KMS-11 (cell line): Measurements from ENCODE around the gene PKP3.
"Not testable (repeated sequence)": the region's sequence is repeated elsewhere in the genome, so short reads cannot be mapped to it uniquely, and the experiment has no call there.

Source experiments
- H2AFZ ChIP-seq: fragments of 200-600 bp; sonication (generic); 2 replicates; pipeline ENCODE4 v1.6.1; 2016; ENCODE audit warnings: antibody characterized with exemption, mixed run types, low read depth
- H3K27ac ChIP-seq: fragments of 200-600 bp; sonication (generic); 2 replicates; pipeline ENCODE4 v1.6.1; 2016; ENCODE audit warnings: mild to moderate bottlenecking, mixed run types
- H3K27me3 ChIP-seq: fragments of 200-600 bp; sonication (generic); 2 replicates; pipeline ENCODE4 v1.6.1; 2017; ENCODE audit warnings: mild to moderate bottlenecking, low read depth, mixed run types, moderate library complexity; ENCODE audit not compliant: insufficient read depth
- H3K36me3 ChIP-seq: fragments of 200-600 bp; sonication (generic); 2 replicates; pipeline ENCODE4 v1.6.1; 2017; ENCODE audit warnings: mild to moderate bottlenecking, mixed run types; ENCODE audit not compliant: insufficient read depth
- H3K4me1 ChIP-seq: fragments of 200-600 bp; sonication (generic); 2 replicates; pipeline ENCODE4 v1.6.1; 2016; ENCODE audit warnings: mild to moderate bottlenecking, low read depth, mixed run types; ENCODE audit not compliant: poor library complexity, severe bottlenecking
- H3K4me2 ChIP-seq: fragments of 200-600 bp; sonication (generic); 2 replicates; pipeline ENCODE4 v1.7.0; 2016; ENCODE audit warnings: mild to moderate bottlenecking, mixed run types
- H3K4me3 ChIP-seq: fragments of 200-600 bp; sonication (generic); IDR thresholded peaks from 2 replicates; pipeline ENCODE4 v1.6.1; 2017; ENCODE audit warnings: low read depth, low read length, mixed read lengths; ENCODE audit not compliant: insufficient read depth
- H3K79me2 ChIP-seq: fragments of 200-600 bp; sonication (generic); 2 replicates; pipeline ENCODE4 v1.6.1; 2016; ENCODE audit warnings: low read depth, mixed run types; ENCODE audit not compliant: insufficient read depth
- H3K9ac ChIP-seq: fragments of 200-600 bp; sonication (generic); 2 replicates; pipeline ENCODE4 v1.6.1; 2016; ENCODE audit warnings: mild to moderate bottlenecking, mixed run types
- H4K20me1 ChIP-seq: fragments of 200-600 bp; sonication (generic); 2 replicates; pipeline ENCODE4 v1.6.1; 2016; ENCODE audit warnings: mild to moderate bottlenecking, mixed run types; ENCODE audit not compliant: insufficient read depth
- CTCF ChIP-seq: fragments of 200-600 bp; sonication (generic); conservative IDR thresholded peaks from 2 replicates; pipeline ENCODE4 v1.6.1; 2017; ENCODE audit warnings: low read depth, mild to moderate bottlenecking, antibody characterized with exemption, low read length, moderate library complexity, mixed read lengths

Gene PKP3

GRCh38 chr11:399731-400211 is 5.8 kb downstream of the PKP3 start:
- no peak for TF ChIP-seq CTCF

DNA sequence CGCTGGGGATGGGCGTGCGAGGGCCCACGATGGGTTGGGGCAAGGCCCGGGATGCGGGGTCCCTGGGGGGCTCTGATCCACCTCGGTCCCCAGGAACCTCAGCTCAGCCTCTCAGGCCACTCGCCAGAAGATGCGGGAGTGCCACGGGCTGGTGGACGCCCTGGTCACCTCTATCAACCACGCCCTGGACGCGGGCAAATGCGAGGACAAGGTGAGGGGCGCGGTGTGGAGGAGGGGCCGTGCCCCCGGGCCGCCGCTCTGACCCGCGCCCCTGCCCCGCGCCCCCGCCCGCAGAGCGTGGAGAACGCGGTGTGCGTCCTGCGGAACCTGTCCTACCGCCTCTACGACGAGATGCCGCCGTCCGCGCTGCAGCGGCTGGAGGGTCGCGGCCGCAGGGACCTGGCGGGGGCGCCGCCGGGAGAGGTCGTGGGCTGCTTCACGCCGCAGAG is 6.3 kb downstream of the PKP3 start:
- Histone ChIP-seq H3K27me3 (peaks cover 5% of the 10 kb centered on the region), H3K79me2 (no peaks in the 10 kb centered on the region), H3K4me1 (no peaks in the 10 kb centered on the region), H3K9ac (no peak overlapping the region), H2AFZ (no peak overlapping the region), H3K4me3 (no peak overlapping the region), H3K27ac (no peak overlapping the region), H4K20me1 (no peaks in the 10 kb centered on the region), H3K36me3 (no peaks in the 10 kb centered on the region), H3K4me2 (no peak overlapping the region)
- no peak for TF ChIP-seq CTCF

More at GRCh38 chr11:399731-400211, 5.8 kb downstream of the PKP3 start:
- no peak overlapping the region for H2AFZ ChIP-seq
- no peak overlapping the region for H3K9ac ChIP-seq
- peaks cover 10% of the 10 kb centered on the region for H3K27me3 ChIP-seq
- H3K27ac ChIP-seq, result no peak overlapping the region
- no peaks in the 10 kb centered on the region for H4K20me1 ChIP-seq
- no peaks in the 10 kb centered on the region for H3K4me1 ChIP-seq
- no peak overlapping the region for H3K4me3 ChIP-seq
- H3K36me3 ChIP-seq, result no peaks in the 10 kb centered on the region
- no peaks in the 10 kb centered on the region for H3K79me2 ChIP-seq
- H3K4me2 ChIP-seq, result no peak overlapping the region

DNA sequence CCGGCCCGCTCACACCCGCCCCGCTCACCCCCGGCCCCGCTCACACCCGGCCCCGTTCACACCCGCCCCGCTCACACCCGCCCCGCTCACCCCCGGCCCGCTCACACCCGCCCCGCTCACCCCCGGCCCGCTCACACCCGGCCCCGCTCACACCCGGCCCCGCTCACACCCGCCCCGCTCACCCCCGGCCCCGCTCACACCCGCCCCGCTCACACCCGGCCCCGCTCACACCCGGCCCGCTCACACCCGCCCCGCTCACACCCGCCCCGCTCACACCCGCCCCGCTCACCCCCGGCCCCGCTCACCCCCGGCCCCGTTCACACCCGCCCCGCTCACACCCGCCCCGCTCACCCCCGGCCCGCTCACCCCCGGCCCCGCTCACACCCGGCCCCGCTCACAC is 7.2 kb downstream of the PKP3 start:
- H3K36me3 ChIP-seq, H3K79me2 ChIP-seq, H2AFZ ChIP-seq, H3K27ac ChIP-seq, H3K27me3 ChIP-seq, H3K9ac ChIP-seq, H4K20me1 ChIP-seq, H3K4me2 ChIP-seq, H3K4me1 ChIP-seq, H3K4me3 ChIP-seq: not testable (repeated sequence)

GRCh38 chr11:403021-403760 is 9.2 kb downstream of the PKP3 start:
- TF ChIP-seq CTCF, result no peak
- no peak overlapping the region for H2AFZ ChIP-seq

DNA sequence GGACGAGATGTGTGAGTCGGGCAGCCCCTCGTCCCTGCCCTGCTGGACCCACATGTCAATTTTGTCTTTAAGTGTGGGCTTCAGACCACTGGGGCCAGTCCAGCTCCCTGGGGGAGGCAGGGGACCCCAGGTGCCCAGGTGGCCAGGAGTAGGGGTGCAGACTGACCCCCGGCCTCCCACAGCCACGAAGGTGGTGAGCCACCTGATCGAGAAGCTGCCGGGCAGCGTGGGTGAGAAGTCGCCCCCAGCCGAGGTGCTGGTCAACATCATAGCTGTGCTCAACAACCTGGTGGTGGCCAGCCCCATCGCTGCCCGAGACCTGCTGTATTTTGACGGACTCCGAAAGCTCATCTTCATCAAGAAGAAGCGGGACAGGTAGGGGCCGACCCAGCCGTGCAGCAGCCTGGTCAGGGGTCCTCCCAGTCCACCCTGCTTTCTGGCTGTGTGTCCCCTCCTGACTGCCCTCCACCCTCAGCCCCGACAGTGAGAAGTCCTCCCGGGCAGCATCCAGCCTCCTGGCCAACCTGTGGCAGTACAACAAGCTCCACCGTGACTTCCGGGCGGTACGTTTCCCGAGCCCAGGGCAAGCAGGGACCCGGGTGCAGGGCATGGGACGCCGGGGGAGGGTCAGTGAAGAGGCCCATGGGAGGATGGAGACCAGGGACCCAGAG is 9.9 kb downstream of the PKP3 start:
- no peak overlapping the region for H3K27ac ChIP-seq
- no peak overlapping the region for H2AFZ ChIP-seq

More at GRCh38 chr11:403021-403760, 9.2 kb downstream of the PKP3 start:
- H3K36me3 ChIP-seq, result no peaks in the 10 kb centered on the region
- no peaks in the 10 kb centered on the region for H4K20me1 ChIP-seq
- no peaks in the 10 kb centered on the region for H3K79me2 ChIP-seq
- H3K27ac ChIP-seq, result no peak overlapping the region
- no peaks in the 10 kb centered on the region; the same call in 1 of the 2 replicates for H3K27me3 ChIP-seq
- H3K4me1 ChIP-seq, result peaks cover 4% of the 10 kb centered on the region
- no peak overlapping the region for H3K4me3 ChIP-seq
- H3K4me2 ChIP-seq, result no peak overlapping the region
- H3K9ac ChIP-seq, result no peak overlapping the region

More for the DNA sequence above, 9.9 kb downstream of the PKP3 start:
- H3K36me3 ChIP-seq, result no peaks in the 10 kb centered on the region
- H3K4me2 ChIP-seq, result no peak overlapping the region
- no peak overlapping the region for H3K4me3 ChIP-seq
- no peak overlapping the region for H3K9ac ChIP-seq
- H3K27me3 ChIP-seq, result no peaks in the 10 kb centered on the region; the same call in 1 of the 2 replicates
- H3K4me1 ChIP-seq, result peaks cover 4% of the 10 kb centered on the region
- TF ChIP-seq CTCF, result no peak
- no peaks in the 10 kb centered on the region for H3K79me2 ChIP-seq
- no peaks in the 10 kb centered on the region for H4K20me1 ChIP-seq
